ENCODE data around the gene CACNA1C.

- TF ChIP-seq CTCF (conservative IDR thresholded peaks at IDR 0.05 in 1 of 2, IDR thresholded peaks at IDR 0.05 in 1 of 2; ENCODE audit: low read depth in 1 of 2, low read length in 2 of 2) = no peak
- TF ChIP-seq EZH2 (IDR thresholded peaks at IDR 0.05; ENCODE audit: low read length, missing control alignments) = no peak
Measured at GRCh38 chr12:2463719-2464118, 410.9 kb downstream of the CACNA1C start.
